SK-N-MC (cell line): ENCODE measurements around the gene PPAN.

Experiments
- DNase-seq: peaks from one replicate; pipeline ENCODE4 v3.0.0-alpha.2; 2011; ENCODE audit warnings: low read depth, low spot score
- H3K27ac ChIP-seq: fragments of 200-600 bp; sonication (generic); 2 replicates; pipeline ENCODE4 v1.5.1; 2016; ENCODE audit warnings: mixed run types
- H3K36me3 ChIP-seq: fragments of 200-600 bp; sonication (generic); 2 replicates; pipeline ENCODE4 v1.6.1; 2017; ENCODE audit warnings: antibody characterized with exemption, low read length, mixed read lengths; ENCODE audit not compliant: insufficient read depth
- H3K4me3 ChIP-seq: fragments of 200-600 bp; sonication (generic); 2 replicates; pipeline ENCODE4 v1.5.1; 2016
- H3K9ac ChIP-seq: fragments of 200-600 bp; sonication (generic); 2 replicates; pipeline ENCODE4 v1.8.0; 2017; ENCODE audit warnings: mixed run types, mixed read lengths; ENCODE audit not compliant: insufficient read length
- H3K9me3 ChIP-seq: fragments of 200-600 bp; sonication (generic); 2 replicates; pipeline ENCODE4 v1.6.1; 2017; ENCODE audit warnings: low read depth, mild to moderate bottlenecking, antibody characterized with exemption, low read length, moderate library complexity, mixed read lengths
- EZH2 ChIP-seq: fragments of 200-600 bp; sonication (generic); IDR thresholded peaks from one replicate; pipeline ENCODE4 v1.6.1; 2017; ENCODE audit warnings: antibody characterized with exemption
- FOXP2 ChIP-seq: optimal IDR thresholded peaks from 2 replicates; pipeline ENCODE3; 2011; ENCODE audit warnings: mild to moderate bottlenecking, moderate library complexity; ENCODE audit not compliant: insufficient read depth; ENCODE audit errors: extremely low read length, control extremely low read depth
- POLR2AphosphoS5 ChIP-seq: IDR thresholded peaks from 2 replicates; pipeline ENCODE4 v1.6.1; 2012; ENCODE audit warnings: mild to moderate bottlenecking, low read depth, low read length, borderline replicate concordance

The PPAN gene

DNA sequence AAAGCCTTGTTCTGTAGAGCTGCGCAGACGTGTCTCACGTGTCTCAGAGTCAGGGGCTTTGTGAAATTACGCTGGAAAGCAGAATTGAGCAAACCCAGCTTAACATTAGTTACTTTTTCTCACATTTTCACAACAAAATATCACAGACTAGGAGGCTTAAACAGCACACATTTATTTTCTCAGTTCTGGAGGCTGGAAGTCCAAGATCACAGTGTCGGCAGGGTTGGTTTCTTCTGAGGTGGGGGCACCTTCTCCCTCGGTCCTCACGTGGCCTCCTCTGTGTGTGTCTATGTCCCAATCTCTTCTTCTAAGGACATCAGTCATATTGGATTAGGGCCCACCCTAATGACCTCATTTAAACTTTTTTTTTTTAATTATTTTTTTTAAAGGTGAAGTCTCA is 18.3 kb downstream of the PPAN start:
- no peak for TF ChIP-seq EZH2
- TF ChIP-seq FOXP2 = no peak
- no peak for TF ChIP-seq POLR2AphosphoS5
- Histone ChIP-seq H3K9me3 (no peaks in the 10 kb centered on the region), H3K4me3 (no peak overlapping the region), H3K27ac (no peak overlapping the region), H3K36me3 (peaks cover 20% of the 10 kb centered on the region), H3K9ac (no peak overlapping the region)
- no peak for DNase-seq

DNA sequence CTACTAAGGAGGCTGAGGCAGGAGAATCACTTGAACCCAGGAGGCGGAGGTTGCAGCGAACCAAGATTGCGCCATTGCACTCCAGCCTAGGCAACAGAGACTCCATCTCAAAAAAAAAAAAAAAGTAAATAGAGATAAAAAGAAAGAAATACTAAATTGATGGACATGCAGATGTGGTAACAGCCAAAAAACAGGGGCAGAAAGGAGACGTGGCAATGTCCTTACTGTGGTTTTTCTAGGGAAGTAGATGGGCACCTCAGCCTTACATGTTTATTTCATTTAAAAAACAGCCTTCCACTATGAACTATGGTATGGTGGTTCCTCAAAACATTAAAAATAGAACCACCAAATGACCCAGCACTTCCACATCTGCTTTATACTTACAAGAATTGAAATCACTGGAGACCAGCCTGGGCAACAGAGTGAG is 20.1 kb downstream of the PPAN start:
- H3K9me3 ChIP-seq = no peaks in the 10 kb centered on the region
- no peak overlapping the region for H3K4me3 ChIP-seq
- DNase-seq = no peak
- H3K36me3 ChIP-seq = peaks cover 35% of the 10 kb centered on the region
- H3K27ac ChIP-seq = no peak overlapping the region
- no peak overlapping the region for H3K9ac ChIP-seq
- no peak for TF ChIP-seq FOXP2
- TF ChIP-seq EZH2 = no peak
- no peak for TF ChIP-seq POLR2AphosphoS5

DNA sequence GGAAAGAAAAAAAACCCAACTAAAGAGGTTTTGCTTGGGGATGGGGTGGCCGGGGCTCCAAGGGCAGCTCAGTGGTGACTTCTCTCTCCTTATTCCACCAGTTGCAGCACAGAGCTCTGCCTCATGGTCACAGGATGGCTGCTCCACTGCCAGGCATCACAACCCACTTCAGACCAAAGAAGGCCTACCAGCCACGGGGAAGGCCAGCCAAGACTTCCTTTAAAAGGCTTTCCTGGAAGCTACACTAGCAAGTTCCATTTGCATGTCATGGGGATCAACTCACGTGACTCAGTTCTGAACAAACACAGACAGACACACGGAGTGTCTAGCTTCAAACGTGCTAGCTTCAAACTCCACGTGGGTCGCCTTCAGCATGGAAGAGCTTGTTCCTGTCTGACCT is 26.7 kb downstream of the PPAN start:
- TF ChIP-seq EZH2 (no peak), POLR2AphosphoS5 (no peak), FOXP2 (no peak)
- Histone ChIP-seq H3K9ac (no peak overlapping the region), H3K4me3 (no peak overlapping the region), H3K36me3 (peaks cover 75% of the 10 kb centered on the region), H3K27ac (no peak overlapping the region), H3K9me3 (no peaks in the 10 kb centered on the region)
- DNase-seq = no peak

DNA sequence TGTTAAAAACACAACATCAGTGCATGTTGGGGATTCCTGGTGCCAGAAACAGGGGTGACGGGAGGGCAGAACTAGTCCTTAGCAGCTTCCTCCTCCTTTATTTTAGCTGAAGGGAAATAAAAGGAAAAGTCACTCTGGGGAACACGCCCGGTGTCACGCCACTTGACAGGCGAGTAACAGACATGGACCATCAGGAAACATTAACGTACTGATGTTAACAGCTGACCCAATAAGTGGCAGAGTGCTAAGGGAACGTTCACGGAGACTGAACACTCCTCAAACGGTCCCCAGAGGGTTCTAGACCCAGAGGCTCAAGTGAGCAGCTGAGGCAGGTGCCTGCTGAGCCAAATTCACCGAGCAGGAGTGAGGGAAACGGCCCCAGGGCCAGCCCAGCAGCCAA is 27.4 kb downstream of the PPAN start:
- H3K36me3 ChIP-seq = peaks cover 77% of the 10 kb centered on the region

DNA sequence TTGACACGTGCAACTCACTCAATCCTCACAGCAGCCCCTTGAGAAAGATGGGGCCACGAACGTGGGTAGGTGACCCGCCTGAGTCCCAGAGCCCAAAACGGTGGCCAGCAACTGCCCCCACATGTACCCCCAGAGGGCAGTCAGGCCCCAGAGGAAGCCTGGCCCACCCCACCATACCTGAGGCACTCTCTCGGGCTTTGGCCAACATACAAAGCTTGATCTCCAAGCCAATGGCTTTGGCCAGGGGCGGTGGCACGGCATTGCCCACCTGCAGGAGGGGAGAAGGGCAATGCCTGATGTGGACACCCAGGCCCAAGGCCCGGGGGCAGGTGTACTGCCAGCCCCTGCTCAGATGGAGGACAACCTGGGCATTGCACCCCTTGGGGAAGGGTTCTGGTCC is 27.9 kb downstream of the PPAN start:
- Histone ChIP-seq H3K9me3 (no peaks in the 10 kb centered on the region), H3K4me3 (no peak overlapping the region), H3K9ac (no peak overlapping the region), H3K27ac (no peak overlapping the region), H3K36me3 (peaks cover 81% of the 10 kb centered on the region)
- no peak for DNase-seq
- TF ChIP-seq FOXP2 (no peak), POLR2AphosphoS5 (no peak), EZH2 (no peak)

More for the DNA sequence above, 27.4 kb downstream of the PPAN start:
- no peaks in the 10 kb centered on the region for H3K9me3 ChIP-seq
- no peak overlapping the region for H3K4me3 ChIP-seq
- 0 out of 2 replicates have a peak overlapping the region, but pooled peaks have one; percentile 13 for H3K27ac ChIP-seq
- no peak for TF ChIP-seq FOXP2
- no peak for TF ChIP-seq EZH2
- TF ChIP-seq POLR2AphosphoS5 = no peak
- H3K9ac ChIP-seq = no peak overlapping the region
- DNase-seq = no peak

DNA sequence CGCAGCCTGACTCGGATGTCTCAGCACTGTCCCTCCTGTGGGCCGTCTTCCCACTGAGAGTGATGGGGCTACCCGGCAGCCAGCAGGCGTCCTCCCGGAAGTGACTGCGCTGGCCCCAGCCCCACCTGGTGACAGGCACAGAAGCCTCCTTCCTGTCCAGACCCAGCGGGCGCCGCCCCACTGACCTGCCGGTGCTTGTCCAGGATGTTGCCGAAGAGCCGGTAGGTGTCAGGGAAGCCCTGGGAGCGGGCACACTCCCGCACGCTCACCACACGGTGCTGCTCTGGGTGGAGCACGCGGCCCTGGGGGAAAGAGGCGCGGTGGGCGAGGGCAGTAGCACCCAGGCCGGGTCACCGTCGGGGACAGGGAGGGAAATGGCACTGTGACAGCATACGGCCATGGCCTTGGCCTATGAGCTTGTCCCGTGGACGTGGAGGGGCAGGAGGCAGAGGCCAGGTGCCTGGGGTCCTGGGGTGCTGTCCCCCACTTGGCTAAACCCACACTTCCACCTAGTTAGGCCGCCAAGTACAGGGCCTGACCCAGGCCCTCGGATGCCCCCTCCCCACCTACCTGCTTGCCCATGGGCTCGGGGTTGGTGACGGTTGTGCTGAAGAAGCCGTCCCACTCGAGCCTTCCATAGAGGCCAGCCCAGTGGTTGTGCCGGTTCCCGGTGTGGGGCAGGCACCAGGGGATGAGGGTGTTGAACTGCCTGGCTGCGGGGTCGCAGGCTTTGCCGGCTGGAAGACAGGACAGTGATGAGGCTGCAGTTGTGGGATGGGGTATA is 29.6 kb downstream of the PPAN start:
- TF ChIP-seq POLR2AphosphoS5 = no peak; the same call in 1 of the 2 replicates
- TF ChIP-seq EZH2 = no peak
- TF ChIP-seq FOXP2 = no peak
- Histone ChIP-seq H3K36me3 (peaks cover 88% of the 10 kb centered on the region), H3K4me3 (no peak overlapping the region), H3K27ac (no peak overlapping the region), H3K9ac (no peak overlapping the region), H3K9me3 (no peaks in the 10 kb centered on the region)
- no peak for DNase-seq

DNA sequence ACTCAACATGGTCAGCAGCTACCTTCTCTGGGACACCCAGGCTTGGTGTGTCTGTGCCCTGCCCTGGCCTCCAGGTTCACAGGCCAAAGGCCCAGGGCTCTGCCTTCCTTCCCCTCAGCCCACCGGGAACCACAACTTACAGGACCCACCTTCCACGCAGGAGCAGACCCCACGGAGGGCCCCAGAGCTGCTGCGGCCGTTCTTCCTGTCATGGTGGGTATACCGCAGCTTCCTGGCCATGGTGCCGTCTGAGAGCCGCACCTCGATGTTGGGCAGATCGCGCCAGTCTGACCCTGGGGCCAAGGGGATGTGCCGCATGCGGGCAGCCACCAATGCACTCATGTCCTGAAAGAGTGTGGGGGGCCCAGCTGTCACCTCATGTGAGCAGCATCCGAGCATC is 30.8 kb downstream of the PPAN start:
- Histone ChIP-seq H3K27ac (no peak overlapping the region), H3K9ac (no peak overlapping the region), H3K9me3 (no peaks in the 10 kb centered on the region), H3K36me3 (peaks cover 88% of the 10 kb centered on the region), H3K4me3 (no peak overlapping the region)
- no peak for TF ChIP-seq POLR2AphosphoS5
- no peak for TF ChIP-seq FOXP2
- no peak for TF ChIP-seq EZH2
- no peak for DNase-seq

DNA sequence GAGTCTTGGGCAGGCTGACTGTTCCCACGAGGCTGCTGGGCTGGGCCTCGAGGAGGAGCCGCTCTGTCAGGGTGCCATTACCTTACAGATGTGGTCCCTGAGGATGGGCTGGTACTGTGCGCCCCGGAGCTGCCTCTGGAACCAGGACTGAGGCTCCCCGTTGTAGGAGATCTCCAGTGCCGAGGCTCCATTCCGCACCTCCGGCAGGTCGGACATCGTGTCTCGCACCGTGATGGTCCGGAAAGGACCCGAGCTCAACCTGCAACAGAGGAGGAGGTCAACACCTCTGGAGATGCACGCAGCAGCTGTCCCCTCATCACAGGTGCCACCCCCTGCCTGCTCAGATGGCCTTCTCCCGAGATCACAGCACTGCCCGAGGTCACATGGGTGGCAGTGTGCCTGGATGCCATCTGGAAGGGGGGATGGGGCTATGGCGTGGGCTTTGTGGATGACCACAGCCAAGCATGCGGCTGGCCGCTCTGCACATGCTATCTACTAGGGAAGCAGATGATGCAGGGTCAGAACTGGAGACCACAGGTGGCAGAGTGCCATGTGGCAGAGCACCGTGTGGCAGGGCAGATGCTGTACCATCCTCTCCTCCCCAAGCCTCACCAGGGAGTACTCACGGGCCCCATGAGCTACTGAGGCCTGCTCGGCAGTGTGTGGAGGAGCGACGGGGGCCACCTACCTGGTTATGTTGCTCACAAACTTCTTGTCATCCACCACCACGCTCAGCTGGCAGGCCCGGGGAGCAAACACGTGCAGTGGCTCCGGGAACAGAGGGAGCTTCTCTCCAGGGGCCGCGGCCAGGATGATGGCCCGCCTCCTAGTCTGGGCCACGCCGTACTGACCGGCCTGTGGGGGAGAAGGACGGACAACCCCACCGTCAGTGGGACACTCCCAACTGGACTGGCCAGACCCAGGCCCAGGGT is 31.9 kb downstream of the PPAN start:
- TF ChIP-seq POLR2AphosphoS5 (no peak), EZH2 (no peak), FOXP2 (no peak)
- DNase-seq = no peak
- H3K9me3 ChIP-seq = no peaks in the 10 kb centered on the region
- no peak overlapping the region for H3K9ac ChIP-seq
- no peak overlapping the region for H3K4me3 ChIP-seq
- peaks cover 91% of the 10 kb centered on the region for H3K36me3 ChIP-seq
- no peak overlapping the region for H3K27ac ChIP-seq
